Measurements from ENCODE around the gene SCN8A.

SCN8A gene

GRCh38 chr12:51838762-51839161 is 247.7 kb downstream of the SCN8A start:
- H3K9me2 ChIP-seq (replicated peaks; ENCODE audit: insufficient read depth, low read length), result no peaks in the 10 kb centered on the region
- DNase-seq, result no peak
- no peak overlapping the region for H3K4me3 ChIP-seq (ENCODE audit: low read length)
- no peak overlapping the region for H2AFZ ChIP-seq (ENCODE audit: low read length)
- H3K9ac ChIP-seq (ENCODE audit: low read length), result no peak overlapping the region
- no peak overlapping the region for H3K27ac ChIP-seq (ENCODE audit: low read length)
- no peaks in the 10 kb centered on the region for H3K36me3 ChIP-seq (replicated peaks; ENCODE audit: insufficient read depth, low read length)
- no peaks in the 10 kb centered on the region for H3K4me1 ChIP-seq (ENCODE audit: low read length)
- no peaks in the 10 kb centered on the region for H3F3A ChIP-seq (ENCODE audit: insufficient read depth, low read length)
- H3K79me2 ChIP-seq (ENCODE audit: low read length), result no peaks in the 10 kb centered on the region
- peaks cover 93% of the 10 kb centered on the region for H3K27me3 ChIP-seq (replicated peaks; ENCODE audit: insufficient read depth, low read length)
- H3K4me2 ChIP-seq (ENCODE audit: low read depth, low read length), result no peak overlapping the region
- H3K9me3 ChIP-seq (replicated peaks; ENCODE audit: insufficient read depth, low read length), result no peaks in the 10 kb centered on the region
- TF ChIP-seq EZH2phosphoT487 (IDR thresholded peaks at IDR 0.05; ENCODE audit: low read length) (no peak), EZH2 (optimal IDR thresholded peaks at IDR 0.05; ENCODE audit: low read depth, low read length) (no peak), CTCF (IDR thresholded peaks at IDR 0.05; ENCODE audit: low read length) (no peak)
- H4K20me1 ChIP-seq (ENCODE audit: insufficient read depth, low read length), result no peaks in the 10 kb centered on the region

- H3K79me2 ChIP-seq (ENCODE audit: low read length), result no peaks in the 10 kb centered on the region
- no peaks in the 10 kb centered on the region for H3K4me1 ChIP-seq (ENCODE audit: low read length)
- H4K20me1 ChIP-seq (ENCODE audit: insufficient read depth, low read length), result no peaks in the 10 kb centered on the region
- H3K4me2 ChIP-seq (ENCODE audit: low read depth, low read length), result no peak overlapping the region
- no peak for TF ChIP-seq EZH2 (optimal IDR thresholded peaks at IDR 0.05; ENCODE audit: low read depth, low read length)
- no peak overlapping the region for H3K4me3 ChIP-seq (ENCODE audit: low read length)
- H3K9me2 ChIP-seq (replicated peaks; ENCODE audit: insufficient read depth, low read length), result no peaks in the 10 kb centered on the region
- H2AFZ ChIP-seq (ENCODE audit: low read length), result no peak overlapping the region
- no peak for DNase-seq
- H3K9me3 ChIP-seq (replicated peaks; ENCODE audit: insufficient read depth, low read length), result no peaks in the 10 kb centered on the region
- no peak overlapping the region for H3K9ac ChIP-seq (ENCODE audit: low read length)
- H3K36me3 ChIP-seq (replicated peaks; ENCODE audit: insufficient read depth, low read length), result no peaks in the 10 kb centered on the region
- no peaks in the 10 kb centered on the region for H3F3A ChIP-seq (ENCODE audit: insufficient read depth, low read length)
- peaks cover 93% of the 10 kb centered on the region for H3K27me3 ChIP-seq (replicated peaks; ENCODE audit: insufficient read depth, low read length)
- no peak overlapping the region for H3K27ac ChIP-seq (ENCODE audit: low read length)
Measured at GRCh38 chr12:51839310-51839947, 248.4 kb downstream of the SCN8A start.

GRCh38 chr12:51840966-51841365 is 249.9 kb downstream of the SCN8A start:
- Histone ChIP-seq H3K36me3 (replicated peaks; ENCODE audit: insufficient read depth, low read length) (no peaks in the 10 kb centered on the region), H3F3A (ENCODE audit: insufficient read depth, low read length) (no peaks in the 10 kb centered on the region), H2AFZ (ENCODE audit: low read length) (no peak overlapping the region), H3K4me3 (ENCODE audit: low read length) (no peak overlapping the region), H4K20me1 (ENCODE audit: insufficient read depth, low read length) (no peaks in the 10 kb centered on the region), H3K9me3 (replicated peaks; ENCODE audit: insufficient read depth, low read length) (no peaks in the 10 kb centered on the region), H3K27me3 (replicated peaks; ENCODE audit: insufficient read depth, low read length) (peaks cover 93% of the 10 kb centered on the region), H3K9ac (ENCODE audit: low read length) (no peak overlapping the region), H3K4me1 (ENCODE audit: low read length) (no peaks in the 10 kb centered on the region), H3K27ac (ENCODE audit: low read length) (no peak overlapping the region), H3K79me2 (ENCODE audit: low read length) (no peaks in the 10 kb centered on the region), H3K4me2 (ENCODE audit: low read depth, low read length) (no peak overlapping the region), H3K9me2 (replicated peaks; ENCODE audit: insufficient read depth, low read length) (no peaks in the 10 kb centered on the region)
- DNase-seq, result no peak
- TF ChIP-seq CTCF (IDR thresholded peaks at IDR 0.05; ENCODE audit: low read length) (no peak), EZH2 (optimal IDR thresholded peaks at IDR 0.05; ENCODE audit: low read depth, low read length) (no peak), EZH2phosphoT487 (IDR thresholded peaks at IDR 0.05; ENCODE audit: low read length) (no peak)

- Histone ChIP-seq H3K79me2 (ENCODE audit: low read length) (no peaks in the 10 kb centered on the region), H3K4me1 (ENCODE audit: low read length) (no peaks in the 10 kb centered on the region), H3K9me3 (replicated peaks; ENCODE audit: insufficient read depth, low read length) (no peaks in the 10 kb centered on the region), H2AFZ (ENCODE audit: low read length) (no peak overlapping the region), H3K9ac (ENCODE audit: low read length) (no peak overlapping the region), H3K27me3 (replicated peaks; ENCODE audit: insufficient read depth, low read length) (peaks cover 94% of the 10 kb centered on the region), H3K36me3 (replicated peaks; ENCODE audit: insufficient read depth, low read length) (no peaks in the 10 kb centered on the region), H3K4me2 (ENCODE audit: low read depth, low read length) (no peak overlapping the region), H3F3A (ENCODE audit: insufficient read depth, low read length) (no peaks in the 10 kb centered on the region), H3K4me3 (ENCODE audit: low read length) (no peak overlapping the region), H3K27ac (ENCODE audit: low read length) (no peak overlapping the region), H4K20me1 (ENCODE audit: insufficient read depth, low read length) (no peaks in the 10 kb centered on the region), H3K9me2 (replicated peaks; ENCODE audit: insufficient read depth, low read length) (no peaks in the 10 kb centered on the region)
- no peak for TF ChIP-seq EZH2phosphoT487 (IDR thresholded peaks at IDR 0.05; ENCODE audit: low read length)
- DNase-seq, result no peak
Measured at GRCh38 chr12:51841727-51842126, 250.7 kb downstream of the SCN8A start.

Data from MM.1S (cell line).